CD4-positive, CD25-positive, alpha-beta regulatory T cell (primary cell): ENCODE measurements around the gene ERC1. TPM values are rescaled to one million over a fixed set of nuclear protein-coding genes. Genes with fewer than 3 reads are reported as not detected.

ENCODE experiments used
- ATAC-seq, 2 donors: fragments of 150-1000 bp; cut with Tn5 transposase; one replicate each; pipeline ENCODE4 v1.10.0; 2021; ENCODE audit warnings: low read depth in 2 of 2, moderate number of reproducible peaks in 2 of 2, moderate library complexity in 1 of 2
- DNase-seq, 3 donors: peaks; one replicate each; pipeline versions ENCODE4 v3.0.0 to v3.0.0-alpha.2; 2012 to 2022; ENCODE audit warnings: mixed read lengths in 1 of 3
- H3K27ac ChIP-seq: one replicate; pipeline ENCODE4 v1.7.0; 2013; ENCODE audit warnings: mild to moderate bottlenecking, low read length; ENCODE audit not compliant: insufficient read depth, poor library complexity, severe bottlenecking
- H3K27me3 ChIP-seq: one replicate; pipeline ENCODE4 v1.7.0; 2013; ENCODE audit warnings: low read length; ENCODE audit not compliant: control insufficient read depth, insufficient read depth
- H3K36me3 ChIP-seq: one replicate; pipeline ENCODE4 v1.7.0; 2013; ENCODE audit warnings: mild to moderate bottlenecking, low read length, moderate library complexity; ENCODE audit not compliant: control insufficient read depth, insufficient read depth
- H3K4me1 ChIP-seq: 2 replicates; pipeline ENCODE4 v1.7.0; 2013; ENCODE audit warnings: mild to moderate bottlenecking, low read length; ENCODE audit not compliant: insufficient read depth, control insufficient read depth, poor library complexity, severe bottlenecking
- H3K4me3 ChIP-seq: one replicate; pipeline ENCODE4 v1.7.0; 2013; ENCODE audit warnings: low read depth, mild to moderate bottlenecking, low read length, moderate library complexity
- H3K9me3 ChIP-seq, 2 experiments: 1 replicate in 1 of 2; 2 replicates in 1 of 2; pipeline ENCODE4 v1.7.0; 2013; ENCODE audit warnings: low read length in 2 of 2, mild to moderate bottlenecking in 1 of 2, moderate library complexity in 1 of 2; ENCODE audit not compliant: control insufficient read depth in 2 of 2
- H3K27ac Mint-ChIP-seq, 3 donors: one replicate each; pipeline ENCODE4 v1.8.0; 2020 to 2022; ENCODE audit warnings: mild to moderate bottlenecking in 3 of 3, mixed read lengths in 3 of 3, moderate library complexity in 2 of 3
- H3K27me3 Mint-ChIP-seq: one replicate; pipeline ENCODE4 v1.8.0; 2022; ENCODE audit warnings: mild to moderate bottlenecking, mixed read lengths
- H3K36me3 Mint-ChIP-seq: one replicate; pipeline ENCODE4 v1.8.0; 2020; ENCODE audit warnings: mixed read lengths
- H3K4me1 Mint-ChIP-seq, 4 donors: one replicate each; pipeline ENCODE4 v1.8.0; 2020 to 2022; ENCODE audit warnings: mixed read lengths in 4 of 4, mild to moderate bottlenecking in 1 of 4
- H3K4me3 Mint-ChIP-seq, 4 donors: one replicate each; pipeline ENCODE4 v1.8.0; 2020 to 2022; ENCODE audit warnings: mild to moderate bottlenecking in 4 of 4, mixed read lengths in 4 of 4, moderate library complexity in 3 of 4
- H3K9me3 Mint-ChIP-seq, 7 donors: one replicate each; pipeline ENCODE4 v1.8.0; 2020 to 2022; ENCODE audit warnings: mixed read lengths in 7 of 7, mild to moderate bottlenecking in 3 of 7, moderate library complexity in 2 of 7
- polyA plus RNA-seq, 4 donors: library from polyadenylated mRNA; unstranded; fragments of 300-500 nt; fragmentation: Illumina TruSeq; gene quantifications; one replicate each; pipeline ENCODE4 v1.2.3, GENCODE V29; 2021
- total RNA-seq: library from RNA; stranded (reverse); gene quantifications from one replicate; pipeline ENCODE4 v1.2.3, GENCODE V29; 2022

The ERC1 gene
- total and polyA plus RNA-seq, 5 donors from 2014 or later = 5.7 to 46.5 (median 7.6) TPM

DNA sequence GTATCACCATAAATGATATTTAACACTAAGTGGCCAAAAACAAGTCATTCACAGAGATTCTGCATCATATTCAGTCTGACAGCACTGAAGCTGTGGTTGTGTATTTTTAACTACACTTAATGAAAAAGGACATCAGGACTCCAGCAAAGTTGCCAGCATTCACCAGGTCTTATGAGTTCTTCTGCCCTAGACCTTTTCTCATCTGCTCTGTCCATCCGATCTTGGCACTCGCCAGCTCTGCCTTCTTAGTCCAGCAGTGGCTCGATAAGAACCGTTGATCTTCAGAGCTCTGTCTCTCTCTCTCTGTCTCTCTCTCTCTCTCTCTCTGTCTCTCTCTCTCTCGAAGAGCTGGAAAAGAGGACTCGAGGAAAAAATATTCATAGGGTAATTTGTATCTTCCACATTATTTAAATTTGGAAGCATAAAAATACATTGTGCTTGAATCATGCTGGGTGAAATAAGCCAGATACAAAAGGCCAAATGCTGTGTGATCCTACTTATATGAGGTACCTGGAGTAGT lies 371.2 kb downstream of the ERC1 start:
- ATAC-seq (no peak), DNase-seq (no peak)
- H3K27ac ChIP-seq = no peak overlapping the region
- H3K36me3 Mint-ChIP-seq = peaks cover 27% of the 10 kb centered on the region
- H3K4me1 Mint-ChIP-seq = peaks cover 0 to 16% (median 6%) of the 10 kb centered on the region in 4 donors
- H3K4me3 Mint-ChIP-seq = no peak overlapping the region
- no peaks in the 10 kb centered on the region for H3K9me3 ChIP-seq
- no peak overlapping the region for H3K27ac Mint-ChIP-seq
- H3K4me1 ChIP-seq = no peaks in the 10 kb centered on the region
- H3K27me3 Mint-ChIP-seq = no peaks in the 10 kb centered on the region
- H3K36me3 ChIP-seq = no peaks in the 10 kb centered on the region
- no peak overlapping the region for H3K4me3 ChIP-seq
- H3K27me3 ChIP-seq = no peaks in the 10 kb centered on the region
- H3K9me3 Mint-ChIP-seq = no peaks in the 10 kb centered on the region

DNA sequence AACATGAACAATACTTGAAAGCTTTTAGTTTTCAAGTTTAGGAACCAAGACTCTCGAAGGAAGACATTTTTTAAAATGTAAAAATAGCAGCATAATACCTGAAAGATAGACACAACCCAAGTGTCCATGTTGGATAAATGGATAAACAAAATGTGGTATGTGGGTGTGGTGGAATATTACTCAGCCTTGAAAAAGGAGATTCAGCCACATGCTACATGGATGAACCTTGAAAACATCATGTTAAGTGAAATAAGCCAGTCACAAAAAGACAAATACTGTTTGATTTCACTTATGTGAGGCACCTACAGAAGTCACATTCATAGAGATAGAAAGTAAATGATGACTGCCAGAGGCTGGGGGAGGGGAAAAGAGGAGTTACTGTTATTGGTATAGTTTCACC lies 374.7 kb downstream of the ERC1 start:
- ATAC-seq = no peak
- peaks cover 20% of the 10 kb centered on the region for H3K36me3 Mint-ChIP-seq

DNA sequence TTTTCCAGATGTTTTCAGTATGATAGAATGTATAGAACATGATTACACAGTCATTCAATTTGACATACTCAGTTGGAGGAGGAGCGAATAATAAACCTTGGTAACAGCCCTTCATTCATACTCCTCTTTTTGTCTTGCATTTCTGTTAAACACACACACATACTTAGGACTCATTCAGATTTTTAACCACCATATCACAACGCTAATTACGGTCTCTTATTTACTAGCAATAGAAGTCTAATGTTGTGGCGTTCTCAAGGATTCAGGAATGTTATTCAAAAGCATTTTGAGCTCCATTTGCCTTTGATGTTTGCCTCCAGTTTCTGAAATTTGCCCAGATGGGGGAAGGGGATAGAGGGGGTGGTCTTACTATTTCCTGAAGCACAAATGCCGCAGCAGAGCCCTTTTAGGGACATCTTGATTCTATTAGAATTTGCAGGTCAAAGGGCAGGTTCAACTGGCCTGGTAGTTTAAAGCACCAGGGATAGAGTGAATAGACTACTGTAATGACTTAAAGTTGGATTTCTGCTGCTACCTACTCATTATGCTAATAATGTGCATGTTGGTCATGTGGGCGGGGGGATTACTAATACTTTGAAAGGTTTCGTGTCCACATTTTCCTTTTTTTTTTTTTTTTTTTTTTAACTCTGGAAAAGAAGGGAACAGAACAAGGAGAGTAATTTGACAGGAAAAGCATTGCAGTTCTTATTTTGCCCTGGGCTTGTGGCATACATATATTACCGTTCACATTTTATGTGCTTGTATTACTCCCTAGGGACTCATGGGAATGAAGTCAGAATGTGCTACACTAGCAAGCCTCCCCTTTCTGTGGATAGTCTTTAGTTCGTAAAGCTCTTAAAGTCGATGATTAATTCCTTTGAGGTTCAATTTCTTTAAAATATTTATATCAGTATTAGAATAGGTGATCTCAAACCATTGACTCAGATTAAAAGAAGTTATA lies 376.6 kb downstream of the ERC1 start:
- DNase-seq (no peak), ATAC-seq (no peak)
- no peak overlapping the region for H3K4me3 Mint-ChIP-seq
- H3K4me1 Mint-ChIP-seq = peaks cover 0 to 16% (median 6%) of the 10 kb centered on the region in 4 donors
- Histone ChIP-seq H3K4me1 (no peaks in the 10 kb centered on the region), H3K27me3 (no peaks in the 10 kb centered on the region), H3K4me3 (no peak overlapping the region), H3K27ac (no peak overlapping the region), H3K36me3 (peaks cover 7% of the 10 kb centered on the region), H3K9me3 (no peaks in the 10 kb centered on the region)
- H3K36me3 Mint-ChIP-seq = peaks cover 21% of the 10 kb centered on the region
- no peaks in the 10 kb centered on the region for H3K27me3 Mint-ChIP-seq
- H3K9me3 Mint-ChIP-seq = peaks cover 0 to 1% (median 0%) of the 10 kb centered on the region in 7 donors
- H3K27ac Mint-ChIP-seq = no peak overlapping the region

More for the DNA sequence above, 374.7 kb downstream of the ERC1 start:
- Histone ChIP-seq H3K36me3 (no peaks in the 10 kb centered on the region), H3K9me3 (no peaks in the 10 kb centered on the region), H3K4me1 (no peaks in the 10 kb centered on the region), H3K27me3 (no peaks in the 10 kb centered on the region), H3K4me3 (no peak overlapping the region), H3K27ac (no peak overlapping the region)
- Mint-ChIP-seq H3K9me3 (no peaks in the 10 kb centered on the region), H3K27ac (no peak overlapping the region), H3K4me1 (peaks cover 0 to 16% (median 6%) of the 10 kb centered on the region in 4 donors), H3K27me3 (no peaks in the 10 kb centered on the region), H3K4me3 (peak overlapping the region in 1 of 4 donors; percentile 54)
- no peak for DNase-seq

DNA sequence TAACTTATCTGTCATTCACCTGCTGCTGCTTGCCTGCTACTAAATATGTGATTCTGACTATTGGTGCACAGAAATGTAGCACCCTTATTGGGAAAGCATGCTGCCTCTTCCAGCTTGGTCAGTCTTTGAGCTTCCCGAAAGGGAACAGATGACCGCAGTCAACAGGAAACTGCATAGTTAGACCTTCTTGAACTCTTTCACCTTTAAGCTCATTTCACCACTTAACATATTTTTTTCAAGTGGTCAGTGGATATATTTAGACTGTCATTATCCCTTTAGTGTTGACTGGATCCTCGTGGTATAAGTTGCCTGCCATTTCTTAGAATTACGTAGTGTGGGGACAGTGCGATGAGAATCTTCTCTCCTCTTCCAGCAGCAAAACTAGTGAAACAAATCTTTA lies 378.4 kb downstream of the ERC1 start:
- H3K4me1 Mint-ChIP-seq = peaks cover 0 to 12% (median 4%) of the 10 kb centered on the region in 4 donors
- Histone ChIP-seq H3K27me3 (no peaks in the 10 kb centered on the region), H3K4me1 (no peaks in the 10 kb centered on the region), H3K36me3 (peaks cover 9% of the 10 kb centered on the region), H3K27ac (no peak overlapping the region), H3K4me3 (no peak overlapping the region), H3K9me3 (no peaks in the 10 kb centered on the region)
- ATAC-seq (no peak), DNase-seq (no peak)
- H3K27me3 Mint-ChIP-seq = no peaks in the 10 kb centered on the region
- H3K27ac Mint-ChIP-seq = no peak overlapping the region
- peaks cover 0 to 1% (median 0%) of the 10 kb centered on the region in 7 donors for H3K9me3 Mint-ChIP-seq
- H3K4me3 Mint-ChIP-seq = no peak overlapping the region
- H3K36me3 Mint-ChIP-seq = peaks cover 26% of the 10 kb centered on the region

DNA sequence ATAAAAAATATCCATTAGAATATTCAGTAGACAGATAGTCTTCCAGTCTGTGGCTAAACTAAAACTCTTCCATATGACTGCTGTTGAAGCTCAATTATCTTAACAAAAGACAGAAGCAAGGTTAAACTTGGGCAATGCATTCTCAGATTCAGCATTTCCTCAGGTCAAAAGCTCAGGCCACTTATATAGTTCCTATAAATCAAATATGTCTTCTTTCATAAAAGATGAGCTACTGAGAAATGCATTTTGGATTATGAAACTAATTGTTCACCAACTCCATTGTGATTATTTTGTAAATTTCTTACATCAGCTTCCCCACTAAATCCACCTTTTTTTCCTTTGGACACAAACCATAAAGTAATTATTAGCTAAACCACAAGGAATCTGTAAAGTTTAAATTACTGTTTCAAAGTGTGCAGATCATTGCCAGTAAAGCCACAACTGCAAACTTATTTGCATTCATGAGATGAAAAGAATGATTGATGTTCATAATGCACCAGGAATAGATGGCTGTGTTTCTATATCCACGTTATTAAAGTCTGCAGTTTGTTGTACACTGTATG lies 379.0 kb downstream of the ERC1 start:
- H3K9me3 ChIP-seq = no peaks in the 10 kb centered on the region
- peaks cover 0 to 10% (median 3%) of the 10 kb centered on the region in 4 donors for H3K4me1 Mint-ChIP-seq
- no peaks in the 10 kb centered on the region for H3K27me3 Mint-ChIP-seq
- ATAC-seq (no peak), DNase-seq (no peak)
- H3K36me3 Mint-ChIP-seq = peaks cover 24% of the 10 kb centered on the region
- no peaks in the 10 kb centered on the region for H3K27me3 ChIP-seq
- no peak overlapping the region for H3K4me3 Mint-ChIP-seq
- no peak overlapping the region for H3K4me3 ChIP-seq
- no peaks in the 10 kb centered on the region for H3K4me1 ChIP-seq
- no peak overlapping the region for H3K27ac Mint-ChIP-seq
- H3K36me3 ChIP-seq = peaks cover 9% of the 10 kb centered on the region
- peaks cover 0 to 1% (median 0%) of the 10 kb centered on the region in 7 donors for H3K9me3 Mint-ChIP-seq
- H3K27ac ChIP-seq = no peak overlapping the region

DNA sequence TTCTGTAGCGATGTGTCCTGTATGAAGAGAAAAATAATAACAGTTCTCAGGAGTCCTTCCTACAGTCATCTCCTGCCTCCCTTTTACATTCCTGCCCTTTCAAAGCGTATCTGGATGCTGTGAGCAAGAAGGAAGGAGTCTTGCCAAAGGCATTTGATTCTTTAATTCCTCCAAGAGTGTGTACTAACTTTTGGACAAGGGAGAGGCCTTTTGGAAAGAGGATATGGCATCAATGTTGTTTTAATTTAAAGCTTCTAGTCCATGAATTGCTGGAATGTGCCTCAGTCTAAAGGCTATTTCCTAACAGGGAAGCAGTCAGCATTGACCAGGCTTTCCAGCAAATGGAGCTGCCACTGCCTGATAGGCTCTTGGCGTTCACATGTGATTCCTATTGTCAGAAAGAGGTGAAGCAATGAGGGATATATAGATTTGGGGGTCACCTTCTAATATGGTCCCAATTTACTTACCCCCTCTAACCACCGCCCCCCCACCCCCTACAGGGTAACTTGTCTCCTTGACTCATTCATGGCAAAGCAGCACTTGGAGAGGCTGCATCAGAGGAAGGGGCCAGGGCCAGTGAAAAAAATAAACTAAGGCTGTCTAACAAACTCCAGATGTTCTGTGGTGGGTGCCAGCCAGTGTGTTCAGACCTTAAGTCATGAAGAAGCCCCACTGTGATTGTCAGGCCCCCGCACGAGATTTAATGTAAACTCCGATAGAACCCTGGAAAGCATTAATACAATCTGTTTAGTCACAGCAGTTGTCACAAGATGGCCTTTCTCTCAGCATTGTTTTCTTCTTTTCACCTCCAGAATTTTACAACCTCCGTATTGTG lies 383.1 kb downstream of the ERC1 start:
- ATAC-seq = no peak
- Mint-ChIP-seq H3K36me3 (peaks cover 37% of the 10 kb centered on the region), H3K4me3 (no peak overlapping the region), H3K27ac (no peak overlapping the region), H3K27me3 (peaks cover 5% of the 10 kb centered on the region), H3K9me3 (peaks cover 0 to 1% (median 0%) of the 10 kb centered on the region in 7 donors), H3K4me1 (no peaks in the 10 kb centered on the region)
- H3K27ac ChIP-seq = no peak overlapping the region
- DNase-seq = no peak
- no peaks in the 10 kb centered on the region for H3K4me1 ChIP-seq
- no peaks in the 10 kb centered on the region for H3K9me3 ChIP-seq
- no peaks in the 10 kb centered on the region for H3K27me3 ChIP-seq
- no peak overlapping the region for H3K4me3 ChIP-seq
- peaks cover 9% of the 10 kb centered on the region for H3K36me3 ChIP-seq

DNA sequence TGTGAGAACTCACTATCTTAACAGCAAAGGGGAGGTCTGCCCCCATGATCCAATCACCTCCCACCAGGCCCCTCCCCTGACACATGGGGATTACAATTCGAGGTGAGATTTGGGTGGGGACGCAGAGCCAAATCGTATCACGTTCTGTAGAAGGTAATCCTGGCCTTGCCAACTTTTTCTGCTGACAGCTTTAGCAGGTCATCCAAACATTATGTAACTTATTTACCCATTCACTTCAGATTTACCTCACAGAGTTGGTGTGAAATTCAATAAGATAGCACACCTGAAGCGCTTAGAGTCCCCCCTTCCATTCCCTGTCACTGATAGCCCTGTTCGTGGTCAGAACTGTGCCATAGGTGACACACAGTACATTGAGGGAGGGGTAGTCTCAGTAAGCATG lies 384.3 kb downstream of the ERC1 start:
- DNase-seq = no peak
- H3K27me3 Mint-ChIP-seq = peaks cover 5% of the 10 kb centered on the region
- Histone ChIP-seq H3K4me1 (no peaks in the 10 kb centered on the region), H3K9me3 (no peaks in the 10 kb centered on the region), H3K4me3 (no peak overlapping the region), H3K27ac (no peak overlapping the region), H3K27me3 (no peaks in the 10 kb centered on the region), H3K36me3 (peaks cover 12% of the 10 kb centered on the region)
- ATAC-seq = no peak
- peaks cover 46% of the 10 kb centered on the region for H3K36me3 Mint-ChIP-seq
- H3K27ac Mint-ChIP-seq = no peak overlapping the region
- H3K4me3 Mint-ChIP-seq = no peak overlapping the region
- H3K4me1 Mint-ChIP-seq = peaks cover 0 to 1% (median 0%) of the 10 kb centered on the region in 4 donors
- peaks cover 0 to 1% (median 0%) of the 10 kb centered on the region in 7 donors for H3K9me3 Mint-ChIP-seq
